Hematopoietic multipotent progenitor cell treated with erythropoietin and hydrocortisone succinate and interleukin-3 and kit ligand, for 17 days (in vitro differentiated cells): Measurements from ENCODE around the gene CASP3.
A peak's percentile ranks its signal among the peaks of the same experiment; 100 is the strongest.

Experiments
- DNase-seq: peaks from one replicate; pipeline ENCODE4 v3.0.0-alpha.2; 2015; ENCODE audit warnings: low spot score

The CASP3 gene

GRCh38 chr4:184649026-184649970 lies at the start of gene CASP3, which contains the start of gene PRIMPOL:
Gene CASP3, minus strand, starts transcription at chr4:184649447. Its CDS starts 10,994 bp downstream, at chr4:184638453.
Gene PRIMPOL, plus strand, starts transcription at chr4:184649738. Its CDS starts 7,403 bp downstream, at chr4:184657141.
- peak; percentile 94 for DNase-seq

DNA sequence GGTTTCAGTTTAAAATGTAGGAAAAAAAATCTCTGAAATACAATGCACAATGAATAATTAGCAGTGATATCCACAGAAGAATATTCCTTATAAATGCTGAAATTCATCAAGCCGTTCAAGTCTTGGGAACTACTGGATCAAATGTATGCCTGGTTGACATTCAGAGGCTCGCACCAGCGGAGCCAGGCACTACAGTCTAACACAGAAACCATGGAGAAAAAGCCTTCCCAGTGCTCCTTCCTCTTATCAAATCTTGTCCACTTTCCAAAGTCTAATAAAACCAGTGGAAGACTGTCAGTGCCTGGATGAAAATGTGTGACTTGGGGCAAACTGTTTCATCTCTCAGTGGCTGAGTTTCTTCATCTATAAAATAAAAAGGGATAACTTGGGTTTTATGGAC lies 48.7 kb upstream of the CASP3 start:
- no peak for DNase-seq

DNA sequence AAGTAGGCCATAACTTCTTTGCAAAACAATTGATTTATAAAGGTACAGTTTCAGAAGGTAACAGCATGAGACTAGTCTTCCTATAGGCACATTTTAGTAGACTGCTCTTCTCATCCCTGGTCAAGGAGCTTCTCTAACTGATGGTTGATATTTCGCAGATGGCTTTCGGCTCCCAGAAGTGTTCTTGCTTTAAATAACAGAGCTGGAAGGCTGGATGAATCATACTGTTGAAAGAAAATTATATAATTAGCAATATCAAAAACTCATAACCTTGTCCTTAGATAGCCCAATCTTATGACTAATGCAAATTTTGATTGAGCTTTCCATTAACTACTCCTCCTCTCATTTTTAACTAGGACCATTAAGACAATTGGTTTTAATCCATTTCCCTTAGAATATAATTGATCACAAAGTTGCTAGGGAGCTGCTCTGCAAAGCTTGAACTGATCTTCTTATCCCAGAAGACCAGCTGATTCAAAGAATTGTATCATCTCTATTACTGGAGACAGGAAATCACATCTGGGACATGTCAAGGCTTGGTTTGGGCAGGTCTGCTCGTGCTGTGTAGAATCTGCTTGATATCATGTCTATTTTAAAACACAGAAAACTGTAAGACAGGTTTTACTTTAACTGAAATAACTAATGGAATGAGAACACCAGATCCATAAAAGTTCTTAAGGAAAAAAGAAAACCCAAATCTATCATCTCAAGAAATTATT lies 46.1 kb upstream of the CASP3 start:
- DNase-seq, result no peak

DNA sequence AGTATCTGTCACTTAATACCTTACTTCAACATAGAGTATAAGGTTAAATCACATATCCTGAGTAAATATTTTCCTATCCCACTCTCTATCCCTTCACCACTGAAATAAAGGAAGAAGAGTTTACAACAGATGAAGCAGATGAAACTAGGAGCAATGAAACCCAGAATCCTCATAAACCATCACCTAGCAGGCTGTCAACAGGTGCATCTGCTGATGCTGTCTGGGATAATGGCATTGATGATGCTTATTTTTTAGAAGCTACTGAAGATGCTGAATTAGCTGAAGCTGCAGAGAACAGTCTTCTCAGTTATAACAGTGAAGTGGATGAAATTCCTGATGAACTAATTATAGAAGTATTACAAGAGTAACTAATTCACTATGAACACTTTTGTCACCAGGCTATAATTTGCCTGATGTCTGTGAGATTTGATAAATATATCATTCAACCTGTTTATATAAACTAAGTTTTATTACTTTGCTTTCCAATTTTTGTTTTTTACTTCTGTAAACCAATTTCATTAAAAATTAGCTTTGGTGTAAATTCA lies 45.2 kb upstream of the CASP3 start:
- no peak for DNase-seq

DNA sequence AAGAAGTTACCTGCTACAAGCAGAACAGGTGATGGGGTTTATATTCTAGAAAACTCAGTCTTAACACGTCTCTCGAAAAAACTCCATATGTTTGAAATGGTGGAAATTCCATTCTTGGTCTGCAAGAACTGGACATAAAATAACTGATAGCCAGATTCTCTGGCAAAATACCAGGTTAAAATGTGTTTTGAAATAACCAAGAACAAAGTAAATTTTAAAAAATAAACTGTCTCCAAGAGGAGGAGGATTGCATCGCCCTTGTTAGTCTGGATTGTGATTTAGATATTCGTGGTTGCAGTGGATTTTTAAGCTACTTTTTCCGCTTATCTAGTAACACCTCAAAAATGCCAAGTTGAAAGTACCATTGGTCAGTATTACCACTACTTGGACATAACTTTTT lies 43.8 kb upstream of the CASP3 start:
- no peak for DNase-seq

- DNase-seq, result no peak
These were observed 40.4 kb upstream of the CASP3 start for GRCh38 chr4:184689681-184690080.

- no peak for DNase-seq
These were observed 39.2 kb upstream of the CASP3 start for GRCh38 chr4:184688447-184688846.

- DNase-seq, result no peak
These were observed 38.8 kb upstream of the CASP3 start for GRCh38 chr4:184688005-184688404.

DNA sequence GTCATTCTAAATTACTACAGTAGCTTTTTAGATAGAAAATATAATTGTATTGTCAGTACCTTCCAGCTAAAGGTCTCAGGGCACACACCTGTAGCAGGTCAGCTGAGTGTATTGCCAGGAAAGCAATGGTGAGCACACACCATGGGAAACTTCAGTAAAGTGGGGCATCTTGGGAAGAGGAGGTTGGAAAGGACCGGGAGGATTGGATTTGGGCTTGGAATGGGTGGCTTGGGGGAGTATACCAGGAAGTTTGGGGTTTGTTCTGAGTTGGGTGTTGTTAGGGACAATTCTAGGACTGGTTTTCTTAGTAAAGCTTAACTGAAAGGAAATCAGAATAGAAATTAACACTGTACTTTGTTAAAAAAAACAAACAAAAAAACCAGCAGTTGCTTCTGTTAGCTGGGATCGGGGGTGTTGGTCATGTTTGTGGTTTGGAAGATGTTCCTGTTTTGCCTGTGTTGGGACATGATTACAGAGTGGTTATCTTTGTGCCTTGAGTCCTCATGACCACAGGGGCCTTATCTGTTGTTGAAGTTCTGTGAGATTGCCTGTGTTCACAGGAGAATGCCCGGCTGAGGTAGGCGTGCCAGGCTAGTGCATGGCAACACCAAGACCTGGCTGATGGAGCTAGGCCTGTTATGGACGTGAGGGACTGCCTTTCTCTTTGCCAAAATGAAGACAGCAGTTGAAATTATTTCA lies 35.4 kb upstream of the CASP3 start:
- DNase-seq, result peak; percentile 85

DNA sequence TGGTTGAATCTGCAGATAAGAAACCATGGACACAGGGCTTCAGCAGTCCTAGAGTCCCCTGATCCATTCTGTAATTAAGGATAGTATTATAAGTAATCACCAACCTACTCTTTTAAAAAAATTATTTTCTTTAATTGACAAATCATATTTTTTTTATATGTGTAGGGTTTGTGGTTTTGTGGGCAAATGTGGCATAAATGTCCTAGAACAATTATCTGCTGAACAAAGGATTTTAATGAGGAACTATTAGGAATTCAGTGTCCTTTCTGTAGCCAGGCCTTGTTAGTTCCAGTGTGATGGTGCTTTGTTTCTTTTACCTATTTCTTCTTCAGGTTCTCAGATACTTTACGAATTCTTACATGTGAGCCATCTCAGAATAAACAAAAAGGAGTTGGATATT lies 32.7 kb upstream of the CASP3 start:
- no peak for DNase-seq

- no peak for DNase-seq
These were observed 31.5 kb upstream of the CASP3 start for GRCh38 chr4:184680698-184681097.

GRCh38 chr4:184675821-184676492 lies 26.7 kb upstream of the CASP3 start:
- DNase-seq, result no peak

DNA sequence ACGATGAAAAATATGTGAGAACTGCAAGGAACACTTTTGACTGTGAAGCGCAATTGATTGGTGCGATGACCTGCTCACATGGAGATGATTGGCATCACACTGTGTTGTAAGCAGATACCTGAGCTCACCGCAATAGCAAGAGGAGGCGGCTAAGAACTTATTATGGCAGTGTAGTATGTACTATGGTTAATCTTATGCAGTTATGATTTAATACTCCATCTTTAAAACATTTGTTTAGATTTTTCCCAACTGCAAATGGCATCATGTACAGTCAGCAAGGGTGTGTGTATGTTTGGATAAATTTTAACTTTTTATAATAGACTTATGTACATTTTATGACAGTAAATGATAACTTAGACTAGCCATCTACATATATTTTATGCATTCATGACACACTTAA lies 25.8 kb upstream of the CASP3 start:
- DNase-seq, result no peak

DNA sequence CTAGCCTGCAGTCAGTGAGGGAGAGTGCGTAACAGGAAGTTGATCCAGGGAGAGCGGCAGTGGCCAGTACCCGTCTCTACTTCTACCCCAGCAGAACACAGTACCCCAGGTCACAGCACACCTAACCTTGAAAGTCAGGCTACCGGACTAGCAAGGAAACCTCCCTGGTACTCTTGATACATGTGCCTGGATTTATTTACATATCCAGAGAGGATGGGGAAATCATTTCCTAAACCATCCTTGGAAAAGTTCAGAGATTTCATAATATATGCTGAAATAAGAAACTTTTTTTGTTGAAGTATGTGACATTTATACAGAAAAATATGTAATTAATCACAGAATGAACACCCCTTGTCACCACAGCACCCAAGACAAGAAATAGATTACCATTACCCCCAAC lies 24.8 kb upstream of the CASP3 start:
- DNase-seq, result no peak

DNA sequence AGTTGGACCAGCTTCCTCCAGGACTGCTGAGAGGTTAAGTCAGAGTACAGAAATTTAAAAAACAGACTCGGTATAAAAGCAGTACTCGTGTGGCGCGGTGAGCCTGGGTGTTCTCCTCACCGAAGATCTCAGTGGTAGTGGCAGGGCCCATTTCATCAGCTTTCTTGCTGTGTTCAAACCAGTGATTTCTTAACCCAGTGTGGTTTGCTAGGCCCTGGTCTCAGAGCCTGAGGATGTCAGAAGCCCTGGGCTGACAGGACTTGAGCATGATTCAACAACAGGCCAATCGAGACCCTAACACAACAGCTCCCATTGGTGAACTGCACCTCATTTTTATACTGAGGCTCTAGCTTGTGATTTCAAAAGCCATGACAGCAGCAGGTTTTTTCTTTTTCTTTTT lies 23.5 kb upstream of the CASP3 start:
- no peak for DNase-seq

GRCh38 chr4:184671101-184671500 lies 21.9 kb upstream of the CASP3 start:
- DNase-seq, result no peak

DNA sequence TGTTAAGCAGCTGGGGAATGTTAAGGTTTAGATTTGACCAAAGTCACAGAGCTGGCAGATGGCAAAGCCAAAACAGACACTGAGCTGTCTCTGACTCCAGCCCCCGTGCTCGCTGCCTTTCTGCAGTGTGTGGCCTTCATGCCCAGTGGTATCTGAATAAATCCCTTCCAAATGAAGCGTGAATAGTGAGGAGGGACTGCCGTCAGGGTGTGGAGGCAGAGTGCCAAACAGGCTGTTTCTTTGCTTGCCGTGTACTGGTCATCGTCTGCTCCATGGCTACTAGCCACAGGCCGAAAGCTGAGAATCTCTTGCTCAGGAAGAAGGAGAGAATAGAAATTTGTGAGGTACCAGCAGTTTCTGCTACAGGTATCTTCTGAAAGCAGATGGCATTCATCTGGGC lies 20.0 kb upstream of the CASP3 start:
- no peak for DNase-seq

- no peak for DNase-seq
These were observed 19.4 kb upstream of the CASP3 start for GRCh38 chr4:184668511-184669114.

DNA sequence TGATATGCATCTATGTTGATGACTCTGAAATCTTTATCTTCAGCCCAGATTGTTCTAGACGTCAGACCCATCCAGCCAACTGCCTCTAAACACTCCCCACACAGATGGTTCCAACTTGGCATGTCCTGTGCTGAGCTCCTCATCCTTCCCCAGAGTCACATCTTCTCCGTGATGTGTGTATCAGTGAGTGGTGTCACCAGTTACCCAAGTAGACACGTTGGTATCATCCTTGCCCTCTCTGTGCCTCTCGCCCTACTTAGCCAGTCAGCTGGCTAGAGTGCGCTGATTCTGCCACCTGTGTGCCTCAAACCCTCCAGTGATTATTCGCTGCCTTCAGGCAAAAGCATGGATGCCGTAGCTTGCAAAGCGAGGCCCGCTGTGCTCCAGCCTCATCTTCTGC lies 18.8 kb upstream of the CASP3 start:
- DNase-seq, result no peak

DNA sequence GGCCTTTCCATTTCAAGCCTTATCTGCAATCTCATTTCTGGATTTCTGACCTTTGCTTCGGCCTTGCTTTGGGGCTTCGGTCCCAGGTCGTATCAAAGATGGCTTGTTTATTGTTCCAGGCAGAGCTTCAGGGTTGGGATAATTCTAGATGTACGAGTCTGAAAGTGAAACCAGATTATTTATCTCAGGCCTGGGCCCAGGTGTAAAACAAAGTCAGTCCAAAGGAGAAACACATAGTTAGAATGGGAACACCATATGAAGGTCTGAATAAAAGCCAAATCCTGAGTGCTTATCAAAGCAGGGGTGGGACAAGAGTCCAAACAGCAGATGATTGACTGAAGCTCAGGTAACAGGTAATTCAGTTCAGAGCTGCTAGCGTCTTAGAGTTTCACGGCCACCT lies 17.4 kb upstream of the CASP3 start:
- no peak for DNase-seq
